Measurements from ENCODE around the gene COL23A1. TPM values are rescaled to one million over a fixed set of nuclear protein-coding genes. Genes with fewer than 3 reads are reported as not detected.

The COL23A1 gene
- total RNA-seq, 1 experiment from 2014 or later = not detected

GRCh38 chr5:178435321-178436238 lies 154.6 kb downstream of the COL23A1 start:
- intact Hi-C loops (cut with micrococcal nuclease) = no loop called here

GRCh38 chr5:178434851-178435250 lies 155.3 kb downstream of the COL23A1 start:
- H3K4me2 ChIP-seq (ENCODE audit: low read length) = no peak overlapping the region
- no peaks in the 10 kb centered on the region for H3K4me1 ChIP-seq (ENCODE audit: insufficient read depth, low read length)

More at GRCh38 chr5:178435321-178436238, 154.6 kb downstream of the COL23A1 start:
- Histone ChIP-seq H3K9ac (ENCODE audit: low read length) (no peak overlapping the region), H4K20me1 (ENCODE audit: low read length) (no peaks in the 10 kb centered on the region), H3K9me2 (replicated peaks; ENCODE audit: low read length) (no peaks in the 10 kb centered on the region), H3F3A (ENCODE audit: low read length, unreplicated experiment) (no peaks in the 10 kb centered on the region), H3K27me3 (ENCODE audit: low read length) (peaks cover 81% of the 10 kb centered on the region), H3K79me2 (ENCODE audit: low read length) (no peaks in the 10 kb centered on the region), H3K4me3 (ENCODE audit: low read length) (no peak overlapping the region), H3K36me3 (ENCODE audit: low read depth, low read length) (no peaks in the 10 kb centered on the region), H3K9me3 (ENCODE audit: low read length) (no peaks in the 10 kb centered on the region), H3K4me2 (ENCODE audit: low read length) (no peak overlapping the region), H3K4me1 (ENCODE audit: insufficient read depth, low read length) (no peaks in the 10 kb centered on the region), H3K27ac (ENCODE audit: low read length) (no peak overlapping the region), H2AFZ (ENCODE audit: low read length) (no peak overlapping the region)
- ChIA-PET CTCF (no interaction called here), POLR2A (ENCODE audit: unreplicated experiment) (no interaction called here)
- TF ChIP-seq CTCF (conservative IDR thresholded peaks at IDR 0.05; ENCODE audit: low read depth, low read length) (no peak), EZH2 (IDR thresholded peaks at IDR 0.05; ENCODE audit: low read length, unreplicated experiment) (no peak), EZH2phosphoT487 (IDR thresholded peaks at IDR 0.05; ENCODE audit: borderline replicate concordance, low read length) (no peak)
- no peak for ATAC-seq
- BruUV-seq (replicated peaks) = no TSS peak
- DNase-seq = no peak

More at GRCh38 chr5:178434851-178435250, 155.3 kb downstream of the COL23A1 start:
- H3F3A ChIP-seq (ENCODE audit: low read length, unreplicated experiment) = no peaks in the 10 kb centered on the region
- no TSS peak for BruUV-seq (replicated peaks)
- intact Hi-C loops (cut with micrococcal nuclease) = no loop called here
- H3K36me3 ChIP-seq (ENCODE audit: low read depth, low read length) = no peaks in the 10 kb centered on the region
- H2AFZ ChIP-seq (ENCODE audit: low read length) = no peak overlapping the region
- no peaks in the 10 kb centered on the region for H3K9me3 ChIP-seq (ENCODE audit: low read length)
- no peaks in the 10 kb centered on the region for H3K79me2 ChIP-seq (ENCODE audit: low read length)
- POLR2A ChIA-PET (ENCODE audit: unreplicated experiment) = no interaction called here
- H4K20me1 ChIP-seq (ENCODE audit: low read length) = no peaks in the 10 kb centered on the region
- ATAC-seq (no peak), DNase-seq (no peak)
- H3K9me2 ChIP-seq (replicated peaks; ENCODE audit: low read length) = no peaks in the 10 kb centered on the region
- TF ChIP-seq CTCF (conservative IDR thresholded peaks at IDR 0.05; ENCODE audit: low read depth, low read length) = no peak
- no peak for TF ChIP-seq EZH2 (IDR thresholded peaks at IDR 0.05; ENCODE audit: low read length, unreplicated experiment)
- TF ChIP-seq EZH2phosphoT487 (IDR thresholded peaks at IDR 0.05; ENCODE audit: borderline replicate concordance, low read length) = no peak
- no peak overlapping the region for H3K27ac ChIP-seq (ENCODE audit: low read length)
- peaks cover 76% of the 10 kb centered on the region for H3K27me3 ChIP-seq (ENCODE audit: low read length)
- no peak overlapping the region for H3K4me3 ChIP-seq (ENCODE audit: low read length)
- CTCF ChIA-PET = no interaction called here
- H3K9ac ChIP-seq (ENCODE audit: low read length) = no peak overlapping the region

Measured in PC-3 (cell line).